NB4 (cell line): Measurements from ENCODE around the gene SEC61A1.

Source experiments
- DNase-seq: peaks from one replicate; pipeline ENCODE4 v3.0.0; 2010; ENCODE audit warnings: low read depth
- H3K4me3 ChIP-seq: one replicate; pipeline ENCODE4 v1.5.1; 2011; ENCODE audit warnings: mild to moderate bottlenecking, low read depth, low read length, moderate library complexity
- CTCF ChIP-seq: IDR thresholded peaks from one replicate; pipeline ENCODE4 v1.5.1; 2012; ENCODE audit warnings: low read depth, low read length
- MAX ChIP-seq: IDR thresholded peaks from 2 replicates; pipeline ENCODE4 v1.6.1; 2011; ENCODE audit warnings: low read depth, low read length
- MYC ChIP-seq: IDR thresholded peaks from 2 replicates; pipeline ENCODE4 v1.6.1; 2011; ENCODE audit warnings: low read depth, low read length
- POLR2A ChIP-seq: IDR thresholded peaks from 2 replicates; pipeline ENCODE4 v1.6.1; 2011; ENCODE audit warnings: mild to moderate bottlenecking; ENCODE audit not compliant: insufficient read length; ENCODE audit errors: extremely low read depth

The SEC61A1 gene

GRCh38 chr3:128073185-128073725, 21.0 kb downstream of the SEC61A1 start:
- TF ChIP-seq MAX (no peak), POLR2A (no peak), MYC (no peak), CTCF (no peak)
- no peak overlapping the region for H3K4me3 ChIP-seq
- DNase-seq: no peak

GRCh38 chr3:128073807-128074206, 21.6 kb downstream of the SEC61A1 start:
- peak; percentile 45 for DNase-seq
- TF ChIP-seq POLR2A (no peak), MAX (no peak), MYC (no peak), CTCF (no peak)
- no peak overlapping the region for H3K4me3 ChIP-seq

- H3K4me3 ChIP-seq: no peak overlapping the region
- DNase-seq: no peak
- no peak for TF ChIP-seq CTCF
- TF ChIP-seq MAX: no peak
- no peak for TF ChIP-seq MYC
- no peak for TF ChIP-seq POLR2A
Measured at GRCh38 chr3:128074851-128075521, 22.7 kb downstream of the SEC61A1 start.

- H3K4me3 ChIP-seq: no peak overlapping the region
- TF ChIP-seq CTCF (peak; percentile 1), POLR2A (no peak)
- DNase-seq: no peak
Measured at GRCh38 chr3:128075522-128076482, 23.6 kb downstream of the SEC61A1 start.

GRCh38 chr3:128076483-128077201, 24.4 kb downstream of the SEC61A1 start:
- no peak overlapping the region for H3K4me3 ChIP-seq
- DNase-seq: no peak
- TF ChIP-seq POLR2A (no peak), CTCF (no peak), MAX (no peak), MYC (no peak)
